HG03571 (cell line): ENCODE measurements around the gene WDR90.
A peak's percentile ranks its signal among the peaks of the same experiment; 100 is the strongest.

Experiments used
- ATAC-seq: cut with Tn5 transposase; IDR thresholded peaks from one replicate; pipeline ENCODE4 v1.9.1; 2021; ENCODE audit not compliant: unreplicated experiment

WDR90 gene

DNA sequence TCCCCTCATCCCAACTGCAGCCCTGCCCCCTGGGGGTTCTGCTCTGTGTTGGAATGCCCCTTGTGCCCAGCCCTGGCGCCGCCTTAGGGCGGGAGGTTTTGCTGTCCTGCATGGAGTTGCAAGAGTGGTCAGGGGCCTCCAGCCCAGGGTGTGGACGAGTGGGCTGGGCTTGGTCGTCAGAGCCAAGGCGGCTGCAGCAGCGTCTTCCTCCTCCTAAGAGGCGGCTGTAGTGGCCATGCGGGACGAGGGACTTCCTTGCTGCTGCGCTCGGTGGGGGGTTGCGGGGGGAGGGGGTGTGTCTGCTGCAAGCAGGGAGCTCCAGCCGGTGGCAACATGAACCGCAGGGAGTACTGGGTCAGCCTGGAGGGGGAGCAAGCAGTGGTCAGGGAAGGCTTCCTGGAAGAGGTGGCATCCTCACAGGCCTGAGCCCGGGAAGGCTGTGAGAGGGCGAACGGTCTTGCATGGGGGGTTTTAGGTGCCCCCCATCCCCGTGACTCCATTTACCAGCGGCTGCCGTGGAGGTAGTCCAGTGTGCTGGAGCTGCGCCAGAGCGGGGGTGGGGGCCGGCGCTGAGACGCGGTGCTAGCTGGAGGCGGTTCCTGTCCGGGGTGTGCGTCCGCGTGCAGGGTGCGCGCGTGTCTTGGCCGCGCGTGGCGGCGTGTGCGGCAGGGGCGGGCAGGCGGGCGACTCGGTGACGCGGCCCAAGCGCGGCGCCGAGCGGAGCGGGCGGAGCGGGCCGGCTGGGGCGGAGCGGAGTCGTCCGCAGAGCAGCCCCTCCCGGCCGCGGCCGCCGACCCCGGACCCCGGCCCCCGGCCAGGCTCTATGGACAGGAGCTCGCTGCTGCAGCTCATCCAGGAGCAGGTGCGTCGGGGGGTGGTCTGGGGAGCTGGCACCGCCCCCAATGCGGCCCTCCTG, 26.1 kb downstream of the WDR90 start, which contains the start of gene RHBDL1:
RHBDL1 (plus strand) TSS at position 704 of the 916 bp plus-strand sequence; CDS start at position 824, 120 bp downstream.
- ATAC-seq: no peak

DNA sequence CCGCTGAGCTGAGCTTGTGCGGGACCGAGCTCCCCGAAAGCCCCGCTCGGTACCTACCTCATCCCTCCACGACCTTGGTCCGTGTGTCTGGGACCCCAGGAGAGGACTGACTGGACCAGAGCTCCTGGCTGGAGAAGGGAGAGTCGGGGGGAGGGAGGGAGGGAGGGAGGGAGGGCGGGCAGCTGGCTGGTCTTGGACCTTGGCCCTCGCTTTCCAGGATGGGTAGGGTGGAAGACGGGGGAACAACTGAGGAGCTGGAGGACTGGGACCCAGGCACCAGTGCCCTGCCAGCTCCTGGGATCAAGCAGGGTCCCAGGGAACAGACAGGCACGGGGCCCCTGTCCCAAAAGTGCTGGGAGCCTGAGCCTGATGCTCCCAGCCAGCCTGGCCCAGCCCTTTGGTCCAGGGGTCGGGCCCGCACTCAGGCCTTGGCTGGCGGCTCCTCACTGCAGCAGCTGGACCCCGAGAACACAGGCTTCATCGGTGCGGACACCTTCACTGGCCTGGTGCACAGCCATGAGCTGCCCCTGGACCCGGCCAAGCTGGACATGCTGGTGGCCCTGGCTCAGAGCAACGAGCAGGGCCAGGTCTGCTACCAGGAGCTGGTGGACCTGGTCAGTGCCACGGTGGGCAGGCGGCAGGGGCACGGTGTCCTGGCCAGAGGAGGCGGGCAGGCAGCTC, 26.9 kb downstream of the WDR90 start:
- ATAC-seq: no peak

DNA sequence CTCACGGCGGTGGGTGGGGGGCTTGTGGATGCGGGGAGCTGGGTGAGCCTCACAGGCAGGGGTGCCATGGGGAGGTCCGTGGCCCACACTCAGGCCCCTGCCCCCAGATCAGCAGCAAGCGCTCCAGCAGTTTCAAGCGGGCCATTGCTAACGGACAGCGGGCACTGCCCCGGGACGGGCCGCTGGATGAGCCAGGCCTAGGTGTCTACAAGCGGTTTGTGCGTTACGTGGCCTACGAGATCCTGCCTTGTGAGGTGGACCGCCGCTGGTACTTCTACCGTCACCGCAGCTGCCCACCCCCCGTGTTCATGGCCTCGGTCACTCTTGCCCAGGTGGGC, 27.4 kb downstream of the WDR90 start:
- ATAC-seq: no peak

DNA sequence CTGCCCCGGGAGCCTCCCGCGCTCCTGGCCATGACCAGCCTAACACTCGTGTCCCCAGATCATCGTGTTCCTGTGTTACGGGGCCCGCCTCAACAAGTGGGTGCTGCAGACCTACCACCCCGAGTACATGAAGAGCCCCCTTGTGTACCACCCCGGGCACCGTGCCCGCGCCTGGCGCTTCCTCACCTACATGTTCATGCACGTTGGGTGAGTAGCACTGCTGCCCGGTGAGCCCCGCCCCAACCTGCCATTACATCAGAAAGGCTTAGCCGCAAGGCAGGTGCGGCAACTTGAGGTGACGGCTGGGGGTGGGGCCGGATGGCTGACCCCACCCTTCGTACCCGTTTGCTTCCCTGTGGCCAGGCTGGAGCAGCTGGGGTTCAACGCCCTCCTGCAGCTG, 27.7 kb downstream of the WDR90 start:
- ATAC-seq: no peak

DNA sequence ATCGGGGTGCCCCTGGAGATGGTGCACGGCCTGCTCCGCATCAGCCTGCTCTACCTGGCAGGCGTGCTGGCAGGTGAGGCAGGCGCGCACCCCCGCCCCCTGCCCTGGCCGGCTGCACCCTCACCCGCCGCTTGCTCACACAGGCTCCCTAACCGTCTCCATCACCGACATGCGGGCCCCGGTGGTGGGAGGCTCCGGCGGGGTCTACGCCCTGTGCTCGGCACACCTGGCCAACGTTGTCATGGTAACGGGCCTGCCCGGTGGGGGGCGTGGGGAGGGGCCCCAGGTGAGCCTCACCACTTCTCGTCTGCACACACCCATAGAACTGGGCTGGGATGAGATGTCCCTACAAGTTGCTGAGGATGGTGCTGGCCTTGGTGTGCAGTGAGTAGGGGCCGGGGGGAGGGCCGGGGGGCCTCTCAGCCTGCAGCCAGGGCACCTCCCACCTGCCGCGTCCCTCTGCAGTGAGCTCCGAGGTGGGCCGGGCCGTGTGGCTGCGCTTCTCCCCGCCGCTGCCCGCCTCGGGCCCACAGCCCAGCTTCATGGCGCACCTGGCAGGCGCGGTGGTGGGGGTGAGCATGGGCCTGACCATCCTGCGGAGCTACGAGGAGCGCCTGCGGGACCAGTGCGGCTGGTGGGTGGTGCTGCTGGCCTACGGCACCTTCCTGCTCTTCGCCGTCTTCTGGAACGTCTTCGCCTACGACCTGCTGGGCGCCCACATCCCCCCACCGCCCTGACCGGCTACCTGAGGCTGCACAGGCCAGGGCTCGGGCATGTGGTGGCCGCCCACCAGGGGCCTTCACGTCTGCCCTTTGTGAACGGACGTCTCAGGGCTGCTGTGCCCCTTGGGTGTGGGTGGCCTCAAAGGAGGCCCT, 28.4 kb downstream of the WDR90 start:
- ATAC-seq: no peak

DNA sequence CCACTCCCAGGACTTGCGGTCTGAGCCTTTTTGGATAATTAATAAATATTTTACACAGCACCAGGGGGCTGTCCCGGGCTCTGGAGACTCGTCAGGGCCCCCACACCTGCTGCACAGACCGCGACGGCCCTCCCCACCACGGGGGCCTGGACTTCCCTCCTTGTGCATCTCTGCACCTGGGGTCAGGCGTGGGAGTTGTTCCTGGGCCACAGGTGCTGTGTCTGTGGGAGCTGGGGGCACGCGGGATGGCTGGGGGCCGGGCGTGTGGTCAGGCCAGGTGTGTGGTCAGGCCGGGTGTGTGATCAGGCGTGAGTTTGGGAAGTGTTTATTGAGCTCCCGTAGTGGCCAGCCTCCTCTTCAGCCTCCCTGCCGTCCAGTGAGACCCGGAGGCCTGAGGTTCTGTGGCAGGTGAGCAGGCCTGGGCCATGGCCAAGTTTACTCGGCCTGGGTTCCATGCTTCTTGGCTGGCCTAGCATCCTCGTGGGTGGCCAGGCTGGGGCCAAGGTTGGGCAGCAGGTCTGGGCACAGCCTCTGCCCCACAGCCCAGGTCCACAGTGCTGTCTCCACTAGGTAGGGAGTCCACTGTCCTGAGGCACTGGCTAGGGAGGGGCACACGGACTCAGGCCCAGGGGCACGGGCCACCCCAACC, 29.2 kb downstream of the WDR90 start:
- no peak for ATAC-seq

DNA sequence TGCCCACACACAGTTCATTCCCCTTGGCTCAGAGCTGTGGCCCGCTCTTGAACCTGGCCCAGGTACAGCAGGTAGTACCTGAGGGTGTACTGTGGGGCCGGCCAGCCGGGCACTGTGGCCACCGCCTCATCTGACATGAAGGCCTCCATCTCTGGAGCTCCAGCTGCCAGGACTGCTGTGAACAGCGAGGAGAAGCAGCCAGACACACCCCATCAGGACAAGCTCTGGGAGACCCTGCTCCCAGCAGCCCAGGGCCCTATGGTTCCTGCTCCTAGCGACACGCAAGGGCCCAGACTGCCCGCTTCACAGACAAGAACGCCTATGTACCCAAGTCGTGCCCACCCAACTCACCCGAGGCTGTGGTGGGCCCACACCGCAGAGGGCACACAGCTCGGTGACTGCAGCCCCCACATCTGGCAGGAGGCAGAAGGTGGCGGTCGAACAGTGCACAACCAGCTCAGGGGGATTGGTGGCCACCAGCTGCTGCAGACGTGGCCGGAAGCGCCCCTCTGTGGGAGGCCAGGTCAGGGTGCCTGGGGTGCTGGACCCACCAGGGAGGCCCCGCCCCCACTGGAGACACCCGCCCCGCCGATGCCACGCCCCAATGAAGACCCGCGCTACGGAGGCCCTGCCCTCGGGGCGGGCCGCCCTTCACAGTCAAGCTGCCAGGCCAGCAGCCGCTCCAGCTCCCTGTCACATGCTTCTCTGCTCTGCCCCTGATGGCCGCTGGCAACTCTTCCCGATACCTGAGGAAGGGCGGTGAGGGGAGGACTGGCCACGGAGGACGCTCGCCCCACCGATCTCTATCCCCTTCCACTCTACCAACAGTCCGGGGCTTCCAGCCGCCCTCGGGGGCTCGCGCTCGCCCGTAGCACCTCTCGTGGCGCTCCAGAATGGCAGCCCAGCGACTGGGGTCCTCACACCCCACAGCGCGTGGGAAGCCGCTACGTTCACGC, 30.0 kb downstream of the WDR90 start:
- ATAC-seq: no peak

DNA sequence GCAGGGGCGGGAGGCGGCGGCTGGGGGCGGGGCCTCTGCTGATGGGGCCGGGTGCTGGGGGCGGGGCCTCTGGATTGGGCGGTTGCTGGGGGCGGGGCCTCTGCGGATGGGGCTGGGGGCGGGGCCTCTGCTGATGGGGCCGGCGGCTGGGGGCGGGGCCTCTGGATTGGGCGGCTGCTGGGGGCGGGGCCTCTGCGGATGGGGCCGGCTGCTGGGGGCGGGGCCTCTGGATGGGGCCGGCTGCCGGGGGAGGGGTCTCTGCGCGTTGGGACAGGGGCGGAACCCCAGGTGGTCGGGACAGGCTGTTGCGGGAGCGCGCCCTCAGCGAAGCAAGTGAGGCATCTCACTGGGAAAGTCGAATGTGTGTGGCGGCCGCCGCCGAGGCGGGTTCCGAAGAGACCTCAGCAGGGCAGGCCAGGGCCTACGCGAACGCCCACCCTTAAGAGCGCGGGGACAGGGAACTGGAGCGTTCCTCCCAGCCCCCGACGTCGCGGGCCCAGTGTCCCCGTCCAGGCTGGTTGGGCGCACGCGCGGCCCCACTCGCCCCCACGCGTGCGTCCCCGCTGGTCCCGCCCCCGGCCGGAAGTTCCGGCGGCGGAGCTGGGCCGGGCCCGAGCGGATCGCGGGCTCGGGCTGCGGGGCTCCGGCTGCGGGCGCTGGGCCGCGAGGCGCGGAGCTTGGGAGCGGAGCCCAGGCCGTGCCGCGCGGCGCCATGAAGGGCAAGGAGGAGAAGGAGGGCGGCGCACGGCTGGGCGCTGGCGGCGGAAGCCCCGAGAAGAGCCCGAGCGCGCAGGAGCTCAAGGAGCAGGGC, 30.9 kb downstream of the WDR90 start, which contains the start of gene STUB1:
STUB1 (plus strand) TSS at position 597 of the 811 bp plus-strand sequence; CDS start at position 713, 116 bp downstream.
- ATAC-seq: peak; percentile 28

DNA sequence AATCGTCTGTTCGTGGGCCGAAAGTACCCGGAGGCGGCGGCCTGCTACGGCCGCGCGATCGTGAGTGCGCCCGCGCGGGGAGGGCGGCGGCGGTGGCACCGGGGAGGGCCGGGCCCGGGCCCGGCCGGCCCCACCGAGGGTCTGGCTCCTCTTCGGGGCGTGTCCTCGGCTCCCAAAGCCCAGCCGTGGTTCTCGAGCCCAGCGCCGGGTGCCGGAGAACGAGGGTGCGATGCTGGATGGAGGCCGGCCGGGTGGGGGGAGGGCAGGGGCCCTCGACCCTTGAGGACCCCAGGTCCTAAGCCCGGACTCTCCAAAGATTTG, 31.4 kb downstream of the WDR90 start:
- no peak for ATAC-seq

DNA sequence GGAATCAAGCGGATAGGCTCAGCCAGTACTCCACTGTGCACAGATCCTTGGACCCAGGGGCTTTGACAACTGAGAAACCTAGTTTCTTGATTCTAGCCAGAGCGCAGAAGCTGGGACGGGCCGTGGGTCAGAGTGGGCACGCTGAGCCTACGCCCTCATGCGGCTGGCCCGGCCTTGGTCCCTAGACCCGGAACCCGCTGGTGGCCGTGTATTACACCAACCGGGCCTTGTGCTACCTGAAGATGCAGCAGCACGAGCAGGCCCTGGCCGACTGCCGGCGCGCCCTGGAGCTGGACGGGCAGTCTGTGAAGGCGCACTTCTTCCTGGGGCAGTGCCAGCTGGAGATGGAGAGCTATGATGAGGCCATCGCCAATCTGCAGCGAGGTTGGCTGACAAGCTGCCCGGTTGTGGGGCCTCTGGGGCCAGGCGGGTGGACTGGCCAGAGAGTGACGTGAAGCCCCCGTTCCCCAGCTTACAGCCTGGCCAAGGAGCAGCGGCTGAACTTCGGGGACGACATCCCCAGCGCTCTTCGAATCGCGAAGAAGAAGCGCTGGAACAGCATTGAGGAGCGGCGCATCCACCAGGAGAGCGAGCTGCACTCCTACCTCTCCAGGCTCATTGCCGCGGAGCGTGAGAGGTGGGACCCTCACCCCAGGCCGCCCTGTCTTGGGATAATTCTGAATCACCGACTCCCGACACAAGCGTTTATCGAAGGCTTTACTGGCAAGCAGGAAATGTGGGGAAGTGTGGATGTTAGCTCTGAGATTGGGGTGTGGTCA, 32.0 kb downstream of the WDR90 start:
- ATAC-seq: no peak

DNA sequence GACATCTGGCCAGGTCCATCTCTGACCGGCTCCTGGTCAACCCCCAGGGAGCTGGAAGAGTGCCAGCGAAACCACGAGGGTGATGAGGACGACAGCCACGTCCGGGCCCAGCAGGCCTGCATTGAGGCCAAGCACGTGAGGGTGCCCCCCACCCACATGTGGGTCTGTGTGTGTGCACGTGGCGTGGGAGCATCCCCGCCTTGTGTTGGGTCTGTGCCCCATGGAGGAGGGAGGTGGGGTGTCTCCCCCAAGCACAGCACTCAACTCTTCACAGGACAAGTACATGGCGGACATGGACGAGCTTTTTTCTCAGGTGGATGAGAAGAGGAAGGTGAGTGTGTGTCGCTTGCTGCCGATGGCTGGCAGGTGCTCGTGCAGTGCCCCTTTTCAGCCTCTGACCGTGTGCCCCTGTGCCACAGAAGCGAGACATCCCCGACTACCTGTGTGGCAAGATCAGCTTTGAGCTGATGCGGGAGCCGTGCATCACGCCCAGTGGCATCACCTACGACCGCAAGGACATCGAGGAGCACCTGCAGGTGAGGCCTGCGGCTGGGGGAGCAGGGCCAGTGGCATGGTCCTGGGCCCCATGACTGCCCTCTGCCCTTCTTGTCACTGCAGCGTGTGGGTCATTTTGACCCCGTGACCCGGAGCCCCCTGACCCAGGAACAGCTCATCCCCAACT, 32.7 kb downstream of the WDR90 start:
- ATAC-seq: no peak

DNA sequence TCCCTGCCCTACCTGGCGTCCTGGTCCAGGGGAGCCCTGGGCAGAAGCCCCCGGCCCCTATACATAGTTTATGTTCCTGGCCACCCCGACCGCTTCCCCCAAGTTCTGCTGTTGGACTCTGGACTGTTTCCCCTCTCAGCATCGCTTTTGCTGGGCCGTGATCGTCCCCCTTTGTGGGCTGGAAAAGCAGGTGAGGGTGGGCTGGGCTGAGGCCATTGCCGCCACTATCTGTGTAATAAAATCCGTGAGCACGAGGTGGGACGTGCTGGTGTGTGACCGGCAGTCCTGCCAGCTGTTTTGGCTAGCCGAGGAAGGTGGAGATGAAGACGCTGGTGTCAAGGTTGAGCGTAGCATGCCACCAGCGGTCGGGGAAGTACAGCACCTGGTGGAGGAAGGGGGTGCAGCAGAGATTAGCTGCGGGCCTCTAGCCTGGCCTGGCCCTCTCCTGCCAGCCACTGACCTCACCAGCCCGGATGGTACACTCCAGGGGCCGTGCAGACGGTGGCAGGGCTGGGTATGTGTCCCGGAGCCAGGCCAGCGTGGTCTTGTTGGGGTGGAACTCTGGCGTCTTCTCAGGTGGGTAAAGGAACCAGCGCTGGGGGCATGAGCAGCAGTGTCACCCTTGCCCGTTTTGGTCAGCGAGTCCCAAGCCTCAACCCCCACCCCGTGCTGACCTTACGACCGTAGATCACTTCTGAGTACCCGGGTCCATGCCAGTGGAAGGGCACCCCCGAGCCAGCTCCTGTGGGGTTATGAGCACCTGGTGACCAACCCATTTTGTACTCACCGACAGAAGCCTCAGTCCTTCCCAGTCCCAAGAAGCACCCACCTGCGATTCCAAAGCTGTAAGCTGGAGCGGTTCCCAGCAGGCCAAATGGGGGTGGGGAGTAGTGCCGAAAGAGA, 33.6 kb downstream of the WDR90 start:
- ATAC-seq: no peak

DNA sequence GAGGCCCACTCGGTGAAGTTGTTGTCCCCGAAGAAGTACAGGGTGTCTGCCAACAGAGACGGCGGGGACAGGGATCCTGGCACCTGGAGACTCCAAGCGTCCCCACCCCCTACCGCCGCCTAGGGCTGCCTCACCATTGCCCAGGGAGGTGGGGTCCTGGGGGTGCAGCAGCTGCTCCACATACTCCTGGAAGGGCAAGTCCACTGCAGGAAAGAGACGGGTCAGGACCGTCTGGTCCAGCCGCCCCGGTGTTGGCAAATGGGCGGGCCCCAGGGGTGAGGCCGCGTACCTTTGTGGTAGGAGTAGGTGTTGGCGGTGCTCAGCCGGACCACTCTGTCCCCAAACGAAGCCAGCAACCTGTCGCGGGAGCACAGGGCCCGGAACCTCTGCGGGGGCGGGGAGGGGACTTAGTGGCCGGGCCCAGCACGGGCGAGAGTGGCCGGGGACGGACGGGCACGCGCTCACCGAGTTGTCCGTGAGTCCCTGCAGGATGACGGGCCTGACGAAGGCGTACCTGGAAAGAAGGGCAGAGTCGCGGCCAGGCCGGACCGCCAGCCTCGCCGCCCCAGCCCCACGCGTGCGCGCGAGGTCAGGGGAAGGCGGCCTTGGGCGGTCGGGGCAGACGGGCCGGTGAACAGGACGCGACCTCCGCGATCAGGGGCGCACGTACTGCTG, 34.4 kb downstream of the WDR90 start:
- ATAC-seq: no peak

DNA sequence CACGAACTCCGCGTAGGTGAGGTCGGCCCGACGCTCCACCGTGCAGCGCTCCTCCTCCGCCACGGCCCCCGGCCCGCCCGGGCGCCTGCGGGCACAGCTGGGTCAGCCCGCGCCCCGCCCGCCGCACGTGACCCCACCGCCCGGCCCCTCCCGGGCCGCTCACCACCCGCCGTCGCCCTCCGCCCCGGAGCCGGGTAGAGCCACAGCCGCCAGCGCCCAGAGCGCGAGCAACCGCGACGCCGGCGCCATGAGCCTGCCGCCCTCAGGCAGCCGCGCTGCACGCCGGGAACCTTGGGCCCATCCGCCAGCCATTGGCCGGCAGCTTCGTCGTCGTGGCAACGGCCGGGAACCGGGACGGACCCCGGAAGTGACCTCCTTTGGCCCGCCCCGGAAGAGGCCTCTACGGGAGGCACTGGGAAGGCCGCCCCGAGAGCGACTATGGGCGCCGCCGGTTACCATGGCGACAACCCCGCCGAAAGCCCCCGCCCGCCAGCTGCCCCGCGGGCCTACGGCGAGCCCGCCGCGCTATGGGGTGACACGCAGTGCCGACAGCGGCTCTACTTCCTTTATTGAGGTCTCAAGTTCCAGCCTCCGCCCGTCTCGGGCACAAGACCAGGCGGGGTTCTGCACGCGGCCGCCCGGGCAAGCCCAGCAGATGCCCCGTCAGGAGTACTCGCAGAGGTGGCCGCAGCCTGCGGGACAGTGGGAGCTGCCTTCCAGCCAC, 35.1 kb downstream of the WDR90 start, which contains the start of gene JMJD8:
JMJD8 (minus strand) TSS at position 264 of the 724 bp plus-strand sequence; CDS start at position 249, 15 bp downstream.
- ATAC-seq: peak; percentile 46
